Nephron progenitor cell (in vitro differentiated cells): Measurements from ENCODE around the gene SMCHD1.

ENCODE experiments used
- DNase-seq: peaks from one replicate; pipeline ENCODE4 v3.0.0; 2021
- H3K27ac Mint-ChIP-seq: 2 replicates; pipeline ENCODE4 v1.8.0; 2021; ENCODE audit warnings: mild to moderate bottlenecking, moderate library complexity, mixed read lengths
- H3K27me3 Mint-ChIP-seq: 2 replicates; pipeline ENCODE4 v1.8.0; 2021; ENCODE audit warnings: mild to moderate bottlenecking, low read depth, mixed read lengths; ENCODE audit not compliant: poor library complexity
- H3K36me3 Mint-ChIP-seq: 2 replicates; pipeline ENCODE4 v1.8.0; 2021; ENCODE audit warnings: low read depth, mixed read lengths
- H3K4me1 Mint-ChIP-seq: 2 replicates; pipeline ENCODE4 v1.8.0; 2021; ENCODE audit warnings: mixed read lengths
- H3K4me3 Mint-ChIP-seq: 2 replicates; pipeline ENCODE4 v1.8.0; 2021; ENCODE audit warnings: mild to moderate bottlenecking, moderate library complexity, mixed read lengths
- H3K9me3 Mint-ChIP-seq: 2 replicates; pipeline ENCODE4 v1.8.0; 2021; ENCODE audit warnings: mild to moderate bottlenecking, moderate library complexity, mixed read lengths
- CTCF ChIP-seq: fragments of 200-600 bp; sonication (generic); IDR thresholded peaks from 2 replicates; pipeline ENCODE4 v1.5.0; 2021; ENCODE audit warnings: antibody characterized with exemption

The SMCHD1 gene

DNA sequence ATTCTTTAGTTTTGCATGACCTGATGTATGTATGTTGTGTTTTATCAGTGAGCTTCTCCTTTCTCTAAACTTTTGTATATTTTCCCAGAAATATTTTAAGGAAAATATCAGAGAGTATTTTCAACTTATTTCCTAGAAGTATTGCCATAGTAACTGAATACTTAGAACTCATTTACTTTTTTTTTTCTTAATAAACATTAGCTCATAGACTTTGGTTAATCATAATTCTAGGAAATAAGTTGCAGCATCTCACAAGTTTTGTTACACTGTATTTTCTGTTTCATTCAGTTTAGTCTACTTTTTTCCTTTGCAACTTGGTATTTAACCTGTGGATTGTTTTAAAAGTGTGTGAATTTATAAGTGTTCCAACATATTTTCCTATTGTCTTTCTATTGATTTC lies 27.5 kb downstream of the SMCHD1 start:
- no peak for DNase-seq
- peaks cover 86% of the 10 kb centered on the region for H3K36me3 Mint-ChIP-seq
- TF ChIP-seq CTCF: no peak
- H3K4me1 Mint-ChIP-seq: peaks cover 7% of the 10 kb centered on the region
- peaks cover 2% of the 10 kb centered on the region for H3K27me3 Mint-ChIP-seq
- H3K9me3 Mint-ChIP-seq: peaks cover 45% of the 10 kb centered on the region
- no peak overlapping the region for H3K4me3 Mint-ChIP-seq
- no peak overlapping the region for H3K27ac Mint-ChIP-seq

DNA sequence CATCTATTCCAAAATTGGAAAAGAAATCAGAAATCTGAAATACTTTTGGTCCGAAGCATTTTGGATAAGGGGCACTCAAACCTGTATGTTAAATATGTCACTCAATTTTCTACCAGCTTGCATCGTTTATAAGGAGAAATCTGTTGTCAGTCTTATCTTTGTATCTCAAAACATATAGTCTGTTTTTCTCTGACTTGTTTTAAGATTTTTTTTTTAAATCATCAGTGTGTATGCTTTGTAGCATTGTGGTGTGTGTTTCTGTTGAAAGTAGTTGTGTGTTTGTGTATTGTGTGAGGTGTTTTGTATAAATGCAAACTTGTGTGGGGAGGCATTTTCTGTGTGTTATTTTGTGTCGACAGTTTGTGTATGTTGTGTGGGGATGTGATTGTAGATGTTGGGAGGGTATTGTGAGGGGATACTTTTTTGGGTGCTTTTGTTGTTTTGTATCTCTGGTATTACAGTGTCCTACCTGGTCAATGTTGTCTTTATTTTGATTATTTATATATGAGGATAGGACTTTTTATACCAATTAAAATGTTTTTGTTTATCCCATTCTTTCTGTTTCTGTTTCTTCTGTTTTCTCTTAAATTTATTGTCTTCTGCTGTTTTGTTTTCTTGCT lies 30.9 kb downstream of the SMCHD1 start:
- no peaks in the 10 kb centered on the region for H3K4me1 Mint-ChIP-seq
- peaks cover 88% of the 10 kb centered on the region for H3K36me3 Mint-ChIP-seq
- H3K9me3 Mint-ChIP-seq: peaks cover 34% of the 10 kb centered on the region
- no peak overlapping the region for H3K4me3 Mint-ChIP-seq
- no peak overlapping the region for H3K27ac Mint-ChIP-seq
- H3K27me3 Mint-ChIP-seq: peaks cover 2% of the 10 kb centered on the region
- DNase-seq: no peak
- no peak for TF ChIP-seq CTCF

DNA sequence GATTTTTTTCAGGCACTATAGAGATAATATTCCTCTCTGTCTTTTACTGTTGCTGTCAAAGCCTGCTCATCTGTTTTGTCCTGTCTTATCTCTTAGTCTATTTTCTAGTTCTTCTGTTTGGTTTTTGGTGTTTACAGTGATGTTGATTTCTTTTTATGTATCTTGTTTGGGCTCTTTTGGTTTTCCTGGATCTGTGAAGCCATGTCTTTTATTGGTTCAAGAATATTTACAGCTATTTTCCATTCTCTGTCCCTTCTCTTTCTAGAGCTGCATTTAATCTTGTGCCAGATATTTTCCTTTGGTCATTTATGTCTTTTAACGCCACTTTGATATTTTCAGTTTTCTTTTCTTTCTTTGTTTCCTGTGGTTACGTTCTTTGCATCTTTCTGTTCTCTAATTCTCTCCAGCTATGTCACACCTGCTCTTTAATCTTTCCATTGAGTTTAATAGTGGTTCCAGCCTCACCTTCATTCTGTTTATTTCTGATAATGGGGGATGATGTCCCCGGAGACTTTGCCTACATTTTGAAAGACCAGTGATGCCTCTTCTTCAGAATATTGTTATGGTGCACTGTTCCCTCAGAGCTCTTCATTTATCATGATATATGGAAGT lies 32.0 kb downstream of the SMCHD1 start:
- Mint-ChIP-seq H3K4me1 (no peaks in the 10 kb centered on the region), H3K9me3 (peaks cover 34% of the 10 kb centered on the region), H3K36me3 (peaks cover 91% of the 10 kb centered on the region)

DNA sequence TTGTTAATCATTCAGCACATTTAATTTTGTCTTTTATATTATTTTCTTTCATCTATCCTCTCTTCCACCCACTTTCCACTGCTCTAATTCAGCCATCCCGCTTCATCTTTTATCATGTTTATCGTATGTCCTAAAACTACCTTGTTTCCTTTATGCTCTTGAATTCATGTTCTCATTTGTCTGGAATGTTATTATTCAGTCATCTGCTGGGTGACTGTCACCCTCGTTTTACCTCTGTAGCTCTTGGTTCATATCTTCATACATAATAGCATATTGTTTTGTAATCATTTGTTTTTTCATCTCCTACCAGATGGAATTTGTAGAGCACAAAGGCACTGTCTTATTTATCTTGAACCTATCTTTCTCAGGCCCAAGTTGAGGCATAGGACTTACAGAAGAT lies 37.0 kb downstream of the SMCHD1 start:
- Mint-ChIP-seq H3K4me3 (no peak overlapping the region), H3K27me3 (no peaks in the 10 kb centered on the region), H3K27ac (no peak overlapping the region), H3K9me3 (peaks cover 4% of the 10 kb centered on the region), H3K4me1 (no peaks in the 10 kb centered on the region), H3K36me3 (peaks cover 72% of the 10 kb centered on the region)
- no peak for DNase-seq
- no peak for TF ChIP-seq CTCF

More for the DNA sequence above, 32.0 kb downstream of the SMCHD1 start:
- H3K27me3 Mint-ChIP-seq: peaks cover 2% of the 10 kb centered on the region
- no peak for TF ChIP-seq CTCF
- H3K4me3 Mint-ChIP-seq: no peak overlapping the region
- no peak overlapping the region for H3K27ac Mint-ChIP-seq
- no peak for DNase-seq

- Mint-ChIP-seq H3K27me3 (no peaks in the 10 kb centered on the region), H3K4me1 (no peaks in the 10 kb centered on the region), H3K9me3 (no peaks in the 10 kb centered on the region), H3K36me3 (peaks cover 69% of the 10 kb centered on the region), H3K27ac (no peak overlapping the region), H3K4me3 (no peak overlapping the region)
- no peak for TF ChIP-seq CTCF
- no peak for DNase-seq
These were observed 41.7 kb downstream of the SMCHD1 start for GRCh38 chr18:2697184-2697583.

DNA sequence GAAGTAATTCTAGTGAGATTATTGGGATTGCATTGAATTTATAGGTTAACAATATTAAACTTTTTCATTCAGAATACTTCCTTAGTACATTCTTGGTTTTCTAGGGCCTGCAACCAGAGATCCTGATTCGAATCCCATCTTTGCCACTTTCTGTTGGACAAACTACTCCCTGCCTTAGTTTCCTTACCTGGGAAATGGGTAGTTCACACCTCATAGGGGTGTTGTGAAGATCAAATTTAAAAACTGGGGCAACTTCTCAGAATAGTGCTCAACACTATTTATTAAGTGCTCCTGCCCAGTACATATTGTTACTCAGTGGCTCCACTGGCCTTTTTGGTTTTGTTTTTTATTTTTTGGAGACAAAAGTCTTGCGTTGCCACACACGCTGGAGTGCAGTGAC lies 43.5 kb downstream of the SMCHD1 start:
- no peaks in the 10 kb centered on the region for H3K27me3 Mint-ChIP-seq
- peaks cover 72% of the 10 kb centered on the region for H3K36me3 Mint-ChIP-seq
- no peak overlapping the region for H3K27ac Mint-ChIP-seq
- no peak for TF ChIP-seq CTCF
- H3K4me3 Mint-ChIP-seq: no peak overlapping the region
- H3K4me1 Mint-ChIP-seq: no peaks in the 10 kb centered on the region
- no peaks in the 10 kb centered on the region for H3K9me3 Mint-ChIP-seq
- no peak for DNase-seq
